Non-pigmented ciliary epithelial cell (primary cell): ENCODE data around the gene RASSF8.

Experiments
- DNase-seq: peaks from one replicate; pipeline ENCODE4 v3.0.0-alpha.2; 2010; ENCODE audit warnings: low read depth

Gene RASSF8

GRCh38 chr12:26058818-26059217, 100.3 kb downstream of the RASSF8 start:
- no peak for DNase-seq

GRCh38 chr12:26062006-26062405, 103.5 kb downstream of the RASSF8 start:
- DNase-seq: no peak

GRCh38 chr12:26062566-26062965, 104.1 kb downstream of the RASSF8 start:
- DNase-seq: peak; percentile 46

- DNase-seq: no peak
Measured at GRCh38 chr12:26065451-26065850, 107.0 kb downstream of the RASSF8 start.

GRCh38 chr12:26068503-26068902, 110.0 kb downstream of the RASSF8 start:
- DNase-seq: no peak

- no peak for DNase-seq
Measured at GRCh38 chr12:26069796-26070195, 111.3 kb downstream of the RASSF8 start.

GRCh38 chr12:26077915-26078702, 119.6 kb downstream of the RASSF8 start:
- no peak for DNase-seq

GRCh38 chr12:26080911-26081310, 122.4 kb downstream of the RASSF8 start:
- DNase-seq: no peak

- no peak for DNase-seq
Measured at GRCh38 chr12:26086936-26087335, 128.5 kb downstream of the RASSF8 start.

GRCh38 chr12:26088998-26089397, 130.5 kb downstream of the RASSF8 start:
- DNase-seq: no peak

GRCh38 chr12:26090836-26091510, 132.5 kb downstream of the RASSF8 start:
- DNase-seq: peak; percentile 24

GRCh38 chr12:26091822-26092221, 133.3 kb downstream of the RASSF8 start:
- DNase-seq: no peak

GRCh38 chr12:26092346-26093105, 134.0 kb downstream of the RASSF8 start:
- DNase-seq: peak; percentile 34

- no peak for DNase-seq
Measured at GRCh38 chr12:26095186-26095585, 136.7 kb downstream of the RASSF8 start.

- DNase-seq: no peak
Measured at GRCh38 chr12:26096036-26096435, 137.6 kb downstream of the RASSF8 start.

- no peak for DNase-seq
Measured at GRCh38 chr12:26097046-26097878, 138.8 kb downstream of the RASSF8 start.

- no peak for DNase-seq
Measured at GRCh38 chr12:26100666-26101349, 142.3 kb downstream of the RASSF8 start.

GRCh38 chr12:26101350-26101734, 142.9 kb downstream of the RASSF8 start:
- DNase-seq: no peak

- no peak for DNase-seq
Measured at GRCh38 chr12:26101763-26102162, 143.3 kb downstream of the RASSF8 start.

GRCh38 chr12:26102953-26103352, 144.5 kb downstream of the RASSF8 start:
- no peak for DNase-seq

GRCh38 chr12:26106347-26106746, 147.9 kb downstream of the RASSF8 start:
- DNase-seq: no peak
